Adrenal gland (tissue), 5 donors: ENCODE results near the gene TTC39B.

ENCODE experiments used
- CTCF ChIP-seq, 6 experiments: fragments of 450-650 bp in 4 of 6; fragments of 200-600 bp in 2 of 6; sonication (generic) in 1 of 6; IDR thresholded peaks; 1 replicate in 5 of 6; 2 replicates in 1 of 6; pipeline versions ENCODE4 v1.5.1 to v1.8.0; 2016 to 2021; ENCODE audit warnings: antibody characterized with exemption in 6 of 6, mild to moderate bottlenecking in 2 of 6, moderate library complexity in 1 of 6
- POLR2A ChIP-seq, 2 donors: fragments of 450-650 bp; IDR thresholded peaks; one replicate each; pipeline ENCODE4 v1.6.1; 2017; ENCODE audit warnings: antibody characterized with exemption in 2 of 2, mild to moderate bottlenecking in 2 of 2, moderate library complexity in 1 of 2
- donor health status: DM: no; HTN: no; CAD: no.

DNA sequence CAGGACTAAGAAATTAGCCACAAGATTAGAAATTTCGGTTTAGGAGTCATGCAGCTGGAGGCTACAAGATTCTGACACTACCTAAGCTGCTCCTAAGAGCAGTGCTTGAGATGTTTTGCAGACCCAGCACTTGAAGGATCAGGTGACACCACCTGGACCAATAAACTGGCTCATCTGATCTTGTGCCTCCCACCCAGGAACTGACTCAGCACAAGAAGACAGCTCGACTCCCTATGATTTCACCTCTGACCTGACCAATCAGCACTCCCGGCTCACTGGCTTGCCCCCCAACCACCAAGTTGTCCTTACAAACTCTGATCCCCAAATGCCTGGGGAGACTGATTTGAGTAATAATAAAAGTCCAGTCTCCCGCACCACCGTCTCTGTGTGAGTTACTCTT is 170.4 kb downstream of the TTC39B start:
- TF ChIP-seq CTCF (IDR thresholded peaks at IDR 0.05) = no peak
- TF ChIP-seq POLR2A (IDR thresholded peaks at IDR 0.05) = no peak
